ENCODE measurements around the gene SCN10A.

GRCh38 chr3:38730281-38730680, 85.7 kb downstream of the SCN10A start:
- TF ChIP-seq ELK4 (CRISPR knock-in tag; IDR thresholded peaks at IDR 0.05; ENCODE audit: borderline replicate concordance), result no peak
- TF ChIP-seq ZSCAN21 (CRISPR knock-in tag; IDR thresholded peaks at IDR 0.05; ENCODE audit: borderline replicate concordance), result no peak
- TF ChIP-seq LRRFIP1 (CRISPR knock-in tag; conservative IDR thresholded peaks at IDR 0.05), result no peak

All from HepG2 (cell line).